Uterus (tissue), 4 donors: ENCODE results near the gene SYT13. TPM values are rescaled to one million over a fixed set of nuclear protein-coding genes. Genes with fewer than 3 reads are reported as not detected.
A peak's percentile ranks its signal among the peaks of the same experiment; 100 is the strongest.

Experiments used
- DNase-seq, 2 donors: peaks; one replicate each; pipeline ENCODE4 v3.0.0-alpha.2; 2019 to 2020
- H3K27ac ChIP-seq, 2 donors: fragments of 200-600 bp; sonication (generic); 1 replicate in 1 of 2; 2 replicates in 1 of 2; pipeline ENCODE4 v1.5.1; 2016 to 2018
- H3K27me3 ChIP-seq, 2 donors: fragments of 200-600 bp; sonication (generic); one replicate each; pipeline ENCODE4 v1.5.1; 2018 to 2019; ENCODE audit warnings: control low read depth in 1 of 2
- H3K36me3 ChIP-seq, 2 donors: fragments of 200-600 bp; sonication (generic); one replicate each; pipeline ENCODE4 v1.5.1; 2019; ENCODE audit warnings: control low read depth in 1 of 2
- H3K4me1 ChIP-seq, 2 donors: fragments of 200-600 bp; sonication (generic); one replicate each; pipeline ENCODE4 v1.5.1; 2018 to 2019; ENCODE audit warnings: control low read depth in 1 of 2
- H3K4me3 ChIP-seq, 2 donors: fragments of 200-600 bp; sonication (generic); 1 replicate in 1 of 2; 2 replicates in 1 of 2; pipeline ENCODE4 v1.5.1; 2018 to 2019; ENCODE audit warnings: mild to moderate bottlenecking in 1 of 2
- H3K9me3 ChIP-seq, 2 donors: fragments of 200-600 bp; sonication (generic); one replicate each; pipeline ENCODE4 v1.5.1; 2019; ENCODE audit warnings: control low read depth in 1 of 2
- CTCF ChIP-seq, 4 experiments: fragments of 200-600 bp in 2 of 4; fragments of 450-650 bp in 2 of 4; sonication (generic) in 2 of 4; IDR thresholded peaks; one replicate each; pipeline ENCODE4 v1.5.1; 2016 to 2019; ENCODE audit warnings: antibody characterized with exemption in 4 of 4, mild to moderate bottlenecking in 2 of 4, moderate library complexity in 1 of 4
- POLR2A ChIP-seq, 2 donors: fragments of 450-650 bp; IDR thresholded peaks; one replicate each; pipeline ENCODE4 v1.6.1; 2016; ENCODE audit warnings: antibody characterized with exemption in 2 of 2, mild to moderate bottlenecking in 1 of 2, moderate library complexity in 1 of 2
- intact Hi-C: fragments of 100-400 bp; cut with DNase I; formaldehyde crosslinking; loops from one replicate; pipeline ENCODE4 v1.15.1; 2023; ENCODE audit warnings: low total_unique reads
- total RNA-seq, 4 donors: library from RNA; depleted of rRNA in 3 of 4; stranded (reverse); fragments of >200 nt in 3 of 4; gene quantifications; one replicate each; pipeline versions ENCODE4 v1.1.0 to v1.2.4, GENCODE V29; 2014 to 2023
- donor health status: DM: yes; HTN: yes; CAD: no.

The SYT13 gene
- total RNA-seq, result 1 to 10 TPM in 1 of 4 donors, not detected in 3; 4.9 TPM

- Histone ChIP-seq H3K27ac (no peak within 1 kb of the TSS), H3K4me3 (no peak within 1 kb of the TSS), H3K27me3 (peaks cover 5 to 16% of the 10 kb centered on the region in 2 donors), H3K36me3 (no peaks in the 10 kb centered on the region), H3K4me1 (no peaks in the 10 kb centered on the region), H3K9me3 (peaks cover 0 to 2% of the 10 kb centered on the region in 2 donors)
- no peak for TF ChIP-seq POLR2A (IDR thresholded peaks at IDR 0.05)
- intact Hi-C loops, result no loop called here
- no peak for DNase-seq
Observed at GRCh38 chr11:45285930-45286632, at the start of gene SYT13. Gene SYT13 (minus strand): TSS chr11:45286341. CDS start chr11:45286207, 134 bp downstream.

- Histone ChIP-seq H3K4me1 (no peaks in the 10 kb centered on the region), H3K36me3 (no peaks in the 10 kb centered on the region), H3K27me3 (no peaks in the 10 kb centered on the region), H3K27ac (no peak overlapping the region), H3K9me3 (no peaks in the 10 kb centered on the region), H3K4me3 (no peak overlapping the region)
- no peak for TF ChIP-seq POLR2A (IDR thresholded peaks at IDR 0.05)
- no peak for TF ChIP-seq CTCF (IDR thresholded peaks at IDR 0.05)
- intact Hi-C loops, result loop anchor here (10.0 kb wide), 1 partner anchor 391 kb away; no protein-coding TSS in a partner anchor
- no peak for DNase-seq
Observed at GRCh38 chr11:45335434-45335833, 49.3 kb upstream of the SYT13 start.

- H3K27ac ChIP-seq, result no peak overlapping the region
- no peaks in the 10 kb centered on the region for H3K4me1 ChIP-seq
- H3K27me3 ChIP-seq, result no peaks in the 10 kb centered on the region
- no peaks in the 10 kb centered on the region for H3K9me3 ChIP-seq
- intact Hi-C loops, result loop anchor here (5.0 to 10.0 kb wide), 2 partner anchors 223 to 390 kb away; no protein-coding TSS in a partner anchor
- no peak for TF ChIP-seq POLR2A (IDR thresholded peaks at IDR 0.05)
- no peak for TF ChIP-seq CTCF (IDR thresholded peaks at IDR 0.05)
- DNase-seq, result no peak
- no peak overlapping the region for H3K4me3 ChIP-seq
- H3K36me3 ChIP-seq, result no peaks in the 10 kb centered on the region
Observed at GRCh38 chr11:45334836-45335235, 48.7 kb upstream of the SYT13 start.

- Histone ChIP-seq H3K4me1 (no peaks in the 10 kb centered on the region), H3K36me3 (no peaks in the 10 kb centered on the region), H3K9me3 (no peaks in the 10 kb centered on the region), H3K4me3 (no peak overlapping the region), H3K27ac (no peak overlapping the region), H3K27me3 (no peaks in the 10 kb centered on the region)
- intact Hi-C loops, result loop anchor here (5.0 to 10.0 kb wide), 2 partner anchors 222 to 390 kb away; no protein-coding TSS in a partner anchor
- no peak for DNase-seq
- TF ChIP-seq CTCF (IDR thresholded peaks at IDR 0.05) (no peak), POLR2A (IDR thresholded peaks at IDR 0.05) (no peak)
Observed at GRCh38 chr11:45334410-45334809, 48.3 kb upstream of the SYT13 start.

GRCh38 chr11:45333001-45333971 lies 47.1 kb upstream of the SYT13 start:
- H3K9me3 ChIP-seq, result no peaks in the 10 kb centered on the region
- no peak for TF ChIP-seq POLR2A (IDR thresholded peaks at IDR 0.05)
- no peak for TF ChIP-seq CTCF (IDR thresholded peaks at IDR 0.05)
- H3K4me1 ChIP-seq, result no peaks in the 10 kb centered on the region
- peak; percentile 62 to 70 for DNase-seq
- peak overlapping the region; percentile 69 to 70 for H3K27ac ChIP-seq
- H3K36me3 ChIP-seq, result no peaks in the 10 kb centered on the region
- H3K4me3 ChIP-seq, result peak overlapping the region in 1 of 2 donors; percentile 8
- intact Hi-C loops, result loop anchor here (5.0 to 10.0 kb wide), 2 partner anchors 221 to 388 kb away; no protein-coding TSS in a partner anchor
- no peaks in the 10 kb centered on the region for H3K27me3 ChIP-seq
